Endothelial cell of umbilical vein (primary cell): ENCODE results near the gene NUDT16L1. TPM values are rescaled to one million over a fixed set of nuclear protein-coding genes. Genes with fewer than 3 reads are reported as not detected.

Experiments used
- BruUV-seq: library from RNA; stranded (reverse); fragments of 400-500 nt; replicated peaks from 2 replicates; lab custom pipeline; 2021; lab: Mats Ljungman, UMichigan
- CTCF ChIA-PET: fragments of 300-600, 350-600 bp; sonication (Branson Sonifier 250); formaldehyde crosslinking; loops from one replicate; lab custom pipeline; 2021; ENCODE audit warnings: antibody characterized with exemption, inconsistent platforms; lab: Charles Lee
- POLR2A ChIA-PET: fragments of 300-600, 350-600 bp; sonication (Branson Sonifier 250); formaldehyde crosslinking; loops from one replicate; lab custom pipeline; 2021; ENCODE audit warnings: antibody characterized with exemption, inconsistent platforms; lab: Charles Lee
- DNase-seq: peaks from one replicate; pipeline ENCODE4 v3.0.0-alpha.2; 2011; ENCODE audit warnings: low read depth, low spot score
- FAIRE-seq: peaks from 2 replicates; lab custom pipeline; 2011; peaks lifted over from hg19 to GRCh38; lab: Jason Lieb, UNC
- H2AFZ ChIP-seq: 2 replicates; pipeline ENCODE4 v1.6.0; 2012; ENCODE audit warnings: low read depth, low read length, control low read depth, inconsistent platforms
- H3K27ac ChIP-seq: 2 replicates; pipeline ENCODE4 v1.5.1; 2011; ENCODE audit warnings: low read depth, mild to moderate bottlenecking, control low read depth, low read length, moderate library complexity; ENCODE audit not compliant: insufficient read depth
- H3K27me3 ChIP-seq, 2 experiments: 2 replicates each; pipeline versions ENCODE4 v1.6.0 to v1.6.1; 2011; ENCODE audit warnings: low read length in 2 of 2, mixed read lengths in 1 of 2; ENCODE audit not compliant: control insufficient read depth in 2 of 2, insufficient read depth in 2 of 2
- H3K36me3 ChIP-seq, 2 experiments: 2 replicates in 1 of 2; 3 replicates in 1 of 2; pipeline ENCODE4 v1.5.1; 2011; ENCODE audit warnings: low read length in 2 of 2, mild to moderate bottlenecking in 1 of 2, moderate library complexity in 1 of 2; ENCODE audit not compliant: control insufficient read depth in 2 of 2, insufficient read depth in 2 of 2; ENCODE audit errors: extremely low read depth in 1 of 2
- H3K4me1 ChIP-seq: 3 replicates; pipeline ENCODE4 v1.5.1; 2011; ENCODE audit warnings: mild to moderate bottlenecking, low read length; ENCODE audit not compliant: control insufficient read depth, insufficient read depth; ENCODE audit errors: extremely low read depth
- H3K4me2 ChIP-seq: 2 replicates; pipeline ENCODE4 v1.6.1; 2011; ENCODE audit warnings: low read length, control low read depth, mixed read lengths; ENCODE audit not compliant: insufficient read depth
- H3K4me3 ChIP-seq, 3 experiments: fragments of 200-600 bp in 1 of 3; sonication (generic), shearing (Covaris generic) in 1 of 3; replicated peaks in 1 of 3; 2 replicates each; pipeline ENCODE4 v1.5.1; 2011 to 2016; ENCODE audit warnings: control low read depth in 3 of 3, low read length in 3 of 3, mild to moderate bottlenecking in 2 of 3, inconsistent platforms in 1 of 3, low read depth in 1 of 3, moderate library complexity in 1 of 3; ENCODE audit not compliant: insufficient read depth in 1 of 3
- H3K79me2 ChIP-seq: 2 replicates; pipeline ENCODE4 v1.6.0; 2012; ENCODE audit warnings: low read length, inconsistent platforms; ENCODE audit not compliant: control insufficient read depth, insufficient read depth
- H3K9ac ChIP-seq: replicated peaks from 2 replicates; pipeline ENCODE3; 2011; ENCODE audit warnings: low read length, control low read depth; ENCODE audit not compliant: insufficient read depth; ENCODE audit errors: extremely low read depth
- H3K9me1 ChIP-seq: replicated peaks from 3 replicates; pipeline ENCODE4 v1.6.0; 2011; ENCODE audit warnings: mild to moderate bottlenecking, low read length; ENCODE audit not compliant: control insufficient read depth, insufficient read depth; ENCODE audit errors: extremely low read depth
- H3K9me3 ChIP-seq: replicated peaks from 2 replicates; pipeline ENCODE4 v1.5.1; 2012; ENCODE audit warnings: low read length, inconsistent platforms; ENCODE audit not compliant: control insufficient read depth, insufficient read depth
- H4K20me1 ChIP-seq: replicated peaks from 2 replicates; pipeline ENCODE3; 2011; ENCODE audit warnings: mild to moderate bottlenecking, low read length; ENCODE audit not compliant: control insufficient read depth, insufficient read depth; ENCODE audit errors: extremely low read depth
- CTCF ChIP-seq, 2 donors: IDR thresholded peaks; 1 replicate in 1 of 2; 2 replicates in 1 of 2; pipeline ENCODE4 v1.5.1; 2011; ENCODE audit warnings: low read length in 2 of 2, mild to moderate bottlenecking in 2 of 2, moderate library complexity in 2 of 2, control low read depth in 1 of 2, inconsistent platforms in 1 of 2, low read depth in 1 of 2; ENCODE audit not compliant: insufficient read depth in 1 of 2; ENCODE audit errors: extremely low read depth in 1 of 2
- EZH2 ChIP-seq: IDR thresholded peaks from 2 replicates; pipeline ENCODE4 v1.6.1; 2012; ENCODE audit warnings: borderline replicate concordance, low read depth, mild to moderate bottlenecking, moderate library complexity, low read length, inconsistent platforms; ENCODE audit not compliant: severe bottlenecking
- JUN ChIP-seq: IDR thresholded peaks from 2 replicates; pipeline ENCODE4 v1.6.1; 2011; ENCODE audit warnings: borderline replicate concordance, low read depth; ENCODE audit not compliant: insufficient read length, insufficient read depth
- MYC ChIP-seq: IDR thresholded peaks from one replicate; pipeline ENCODE4 v1.6.1; 2011; ENCODE audit warnings: mild to moderate bottlenecking, low read depth, low read length
- POLR2A ChIP-seq: IDR thresholded peaks from 2 replicates; pipeline ENCODE4 v1.6.1; 2012; ENCODE audit warnings: low read depth, mild to moderate bottlenecking, control low read depth, low read length
- dilution Hi-C: fragments of 300-500 bp; cut with MboI; formaldehyde crosslinking; loops from one replicate; pipeline ENCODE4 v1.15.0; 2019; ENCODE audit warnings: low sequenced_read_pairs; ENCODE audit not compliant: extremely low pct_ligation_motif_present
- intact Hi-C: fragments of 100-400 bp; cut with micrococcal nuclease; formaldehyde crosslinking; loops from one replicate; pipeline ENCODE4 v1.10.0; 2022
- polyA plus RNA-seq, 4 experiments: library from polyadenylated mRNA; depleted of rRNA in 3 of 4; stranded (reverse) in 3 of 4; unstranded in 1 of 4; fragments of >200 nt; gene quantifications; 2 replicates each; pipeline versions ENCODE4 v1.2.1 to v1.2.3, GENCODE V29; 2011 to 2012; ENCODE audit warnings: missing spikeins in 1 of 4
- total RNA-seq: library from RNA; stranded (reverse); gene quantifications from 2 replicates; pipeline ENCODE4 v1.2.3, GENCODE V29; 2021

The NUDT16L1 gene
- total and polyA plus RNA-seq, 2 donors (not counting 3 experiments of a cell fraction or from before 2014, with no cell fraction given), result 24.7 to 53.1 TPM

GRCh38 chr16:4655801-4656200 is 37.6 kb upstream of the NUDT16L1 start:
- no peaks in the 10 kb centered on the region for H4K20me1 ChIP-seq
- peaks cover 7 to 39% of the 10 kb centered on the region in 2 experiments for H3K36me3 ChIP-seq
- ChIA-PET POLR2A (no interaction called here), CTCF (no interaction called here)
- no peak overlapping the region for H3K27ac ChIP-seq
- FAIRE-seq (no peak), DNase-seq (no peak)
- dilution Hi-C loops, result no loop called here
- H3K9me1 ChIP-seq, result no peaks in the 10 kb centered on the region
- no peaks in the 10 kb centered on the region for H3K4me1 ChIP-seq
- H3K79me2 ChIP-seq, result no peaks in the 10 kb centered on the region
- H3K9ac ChIP-seq, result no peak overlapping the region
- no TSS peak for BruUV-seq
- H3K27me3 ChIP-seq, result no peaks in the 10 kb centered on the region
- H2AFZ ChIP-seq, result no peak overlapping the region
- intact Hi-C loops, result no loop called here
- no peaks in the 10 kb centered on the region for H3K9me3 ChIP-seq
- H3K4me3 ChIP-seq, result no peak overlapping the region
- H3K4me2 ChIP-seq, result no peak overlapping the region
- no peak for TF ChIP-seq MYC
- no peak for TF ChIP-seq JUN
- TF ChIP-seq POLR2A, result no peak

GRCh38 chr16:4656221-4656620 is 37.1 kb upstream of the NUDT16L1 start:
- POLR2A ChIA-PET, result no interaction called here
- Histone ChIP-seq H3K4me3 (no peak overlapping the region), H3K9me1 (no peaks in the 10 kb centered on the region), H4K20me1 (no peaks in the 10 kb centered on the region), H3K9me3 (no peaks in the 10 kb centered on the region), H3K4me1 (no peaks in the 10 kb centered on the region), H3K27ac (no peak overlapping the region), H3K4me2 (no peak overlapping the region), H3K27me3 (no peaks in the 10 kb centered on the region), H2AFZ (no peak overlapping the region), H3K79me2 (no peaks in the 10 kb centered on the region), H3K9ac (no peak overlapping the region), H3K36me3 (peaks cover 7 to 37% of the 10 kb centered on the region in 2 experiments)
- FAIRE-seq (no peak), DNase-seq (no peak)
- no TSS peak for BruUV-seq
- CTCF ChIA-PET, result no interaction called here
- intact Hi-C loops, result no loop called here
- dilution Hi-C loops, result no loop called here
- TF ChIP-seq EZH2 (no peak), CTCF (IDR thresholded peaks at IDR 0.05; ENCODE audit: extremely low read depth in 1 of 2, insufficient read depth in 1 of 2, low read depth in 1 of 2, low read length in 2 of 2) (no peak), MYC (no peak)
